HG02763 (cell line): ENCODE results near the gene PDXP.
A peak's percentile ranks its signal among the peaks of the same experiment; 100 is the strongest.
"Not testable (repeated sequence)": the region's sequence is repeated elsewhere in the genome, so short reads cannot be mapped to it uniquely, and the experiment has no call there.

Experiments
- ATAC-seq: cut with Tn5 transposase; IDR thresholded peaks from one replicate; pipeline ENCODE4 v1.9.1; 2021; ENCODE audit warnings: mild to moderate bottlenecking, moderate library complexity; ENCODE audit not compliant: unreplicated experiment

Gene PDXP

GRCh38 chr22:37672920-37673455 is 14.5 kb downstream of the PDXP start:
- ATAC-seq = no peak

- ATAC-seq = no peak
These were observed 15.7 kb downstream of the PDXP start for GRCh38 chr22:37674248-37674647.

- ATAC-seq = peak; percentile 44
These were observed 16.7 kb downstream of the PDXP start, which contains the start of gene LGALS1 for GRCh38 chr22:37674951-37675929. Gene LGALS1 (plus strand): TSS chr22:37675636. CDS start chr22:37675703, 67 bp downstream.

GRCh38 chr22:37675930-37676735 is 17.6 kb downstream of the PDXP start:
- ATAC-seq = no peak

GRCh38 chr22:37676736-37677492 is 18.4 kb downstream of the PDXP start:
- peak; percentile 50 for ATAC-seq

- no peak for ATAC-seq
These were observed 19.0 kb downstream of the PDXP start for GRCh38 chr22:37677493-37677974.

GRCh38 chr22:37678372-37678771 is 19.8 kb downstream of the PDXP start:
- ATAC-seq = no peak

- ATAC-seq = no peak
These were observed 21.1 kb downstream of the PDXP start for GRCh38 chr22:37679670-37680069.

GRCh38 chr22:37680191-37680851 is 21.8 kb downstream of the PDXP start:
- ATAC-seq = no peak

- no peak for ATAC-seq
These were observed 22.5 kb downstream of the PDXP start for GRCh38 chr22:37681001-37681424.

- no peak for ATAC-seq
These were observed 23.1 kb downstream of the PDXP start for GRCh38 chr22:37681556-37682049.

- ATAC-seq = no peak
These were observed 26.5 kb downstream of the PDXP start for GRCh38 chr22:37684803-37685615.

- peak; percentile 68 for ATAC-seq
These were observed 27.8 kb downstream of the PDXP start, which contains the start of gene NOL12 for GRCh38 chr22:37686002-37686982. Gene NOL12 (plus strand): TSS chr22:37686343. CDS start chr22:37686393, 50 bp downstream.

- ATAC-seq = no peak
These were observed 31.9 kb downstream of the PDXP start for GRCh38 chr22:37690407-37690806.

- ATAC-seq = no peak
These were observed 32.5 kb downstream of the PDXP start for GRCh38 chr22:37690901-37691504.

- ATAC-seq = no peak
These were observed 34.2 kb downstream of the PDXP start for GRCh38 chr22:37692627-37693285.

- ATAC-seq = not testable (repeated sequence)
These were observed 35.6 kb downstream of the PDXP start for GRCh38 chr22:37694131-37694530.
